Adipocyte (in vitro differentiated cells): ENCODE results near the gene MAPKAPK2.
"Not testable (repeated sequence)": the region's sequence is repeated elsewhere in the genome, so short reads cannot be mapped to it uniquely, and the experiment has no call there.

ENCODE experiments used
- DNase-seq: peaks from one replicate; pipeline ENCODE4 v3.0.0-alpha.2; 2015; ENCODE audit warnings: low read depth
- H3K27me3 ChIP-seq: replicated peaks from 2 replicates; pipeline ENCODE4 v1.7.0; 2013; ENCODE audit warnings: mild to moderate bottlenecking, low read length, moderate library complexity; ENCODE audit not compliant: control insufficient read depth, insufficient read depth
- H3K36me3 ChIP-seq: 2 replicates; pipeline ENCODE4 v1.7.0; 2013; ENCODE audit warnings: low read length, mild to moderate bottlenecking, moderate library complexity; ENCODE audit not compliant: control insufficient read depth, insufficient read depth, severe bottlenecking
- H3K4me1 ChIP-seq: 2 replicates; pipeline ENCODE4 v1.7.0; 2013; ENCODE audit warnings: mild to moderate bottlenecking, low read length, moderate library complexity; ENCODE audit not compliant: control insufficient read depth, insufficient read depth
- H3K4me3 ChIP-seq: 2 replicates; pipeline ENCODE4 v1.7.0; 2013; ENCODE audit warnings: mild to moderate bottlenecking, low read length, moderate library complexity
- H3K9ac ChIP-seq: 2 replicates; pipeline ENCODE4 v1.7.0; 2013; ENCODE audit warnings: mild to moderate bottlenecking, low read length, moderate library complexity
- H3K9me3 ChIP-seq: 2 replicates; pipeline ENCODE4 v1.7.0; 2013; ENCODE audit warnings: mild to moderate bottlenecking, low read length, moderate library complexity; ENCODE audit not compliant: control insufficient read depth

The MAPKAPK2 gene

DNA sequence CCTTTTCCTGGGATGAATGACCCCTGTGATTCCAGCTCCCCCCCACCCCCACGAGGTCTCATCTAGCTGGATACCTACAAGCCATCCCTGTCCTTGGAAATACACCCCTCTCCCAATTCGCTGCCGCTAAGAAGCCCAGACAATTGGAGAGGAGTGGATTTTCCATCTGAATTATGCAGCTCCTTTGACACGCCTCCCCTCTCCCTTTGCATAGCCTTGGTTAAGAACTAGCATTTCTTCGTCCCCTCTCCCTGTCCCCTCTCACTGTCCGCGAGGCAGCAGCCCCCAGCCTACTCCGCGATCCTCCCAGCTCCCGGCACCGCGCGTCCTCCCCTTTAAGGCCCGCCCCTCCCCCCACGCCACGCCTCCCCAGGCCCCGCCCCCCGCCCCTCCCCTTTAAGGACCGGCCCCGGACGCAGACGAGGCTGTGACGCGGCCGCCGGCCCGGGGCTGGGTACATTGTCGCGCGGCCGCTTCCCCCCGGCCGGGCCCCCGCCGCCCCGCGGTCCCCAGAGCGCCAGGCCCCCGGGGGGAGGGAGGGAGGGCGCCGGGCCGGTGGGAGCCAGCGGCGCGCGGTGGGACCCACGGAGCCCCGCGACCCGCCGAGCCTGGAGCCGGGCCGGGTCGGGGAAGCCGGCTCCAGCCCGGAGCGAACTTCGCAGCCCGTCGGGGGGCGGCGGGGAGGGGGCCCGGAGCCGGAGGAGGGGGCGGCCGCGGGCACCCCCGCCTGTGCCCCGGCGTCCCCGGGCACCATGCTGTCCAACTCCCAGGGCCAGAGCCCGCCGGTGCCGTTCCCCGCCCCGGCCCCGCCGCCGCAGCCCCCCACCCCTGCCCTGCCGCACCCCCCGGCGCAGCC is at the start of gene MAPKAPK2:
Gene MAPKAPK2, plus strand, starts transcription at position 428 of the 856 bp plus-strand sequence. Its CDS starts 325 bp downstream, at position 753.
- no peaks in the 10 kb centered on the region for H3K27me3 ChIP-seq
- H3K4me3 ChIP-seq = peak within 1 kb of the TSS; percentile 97

DNA sequence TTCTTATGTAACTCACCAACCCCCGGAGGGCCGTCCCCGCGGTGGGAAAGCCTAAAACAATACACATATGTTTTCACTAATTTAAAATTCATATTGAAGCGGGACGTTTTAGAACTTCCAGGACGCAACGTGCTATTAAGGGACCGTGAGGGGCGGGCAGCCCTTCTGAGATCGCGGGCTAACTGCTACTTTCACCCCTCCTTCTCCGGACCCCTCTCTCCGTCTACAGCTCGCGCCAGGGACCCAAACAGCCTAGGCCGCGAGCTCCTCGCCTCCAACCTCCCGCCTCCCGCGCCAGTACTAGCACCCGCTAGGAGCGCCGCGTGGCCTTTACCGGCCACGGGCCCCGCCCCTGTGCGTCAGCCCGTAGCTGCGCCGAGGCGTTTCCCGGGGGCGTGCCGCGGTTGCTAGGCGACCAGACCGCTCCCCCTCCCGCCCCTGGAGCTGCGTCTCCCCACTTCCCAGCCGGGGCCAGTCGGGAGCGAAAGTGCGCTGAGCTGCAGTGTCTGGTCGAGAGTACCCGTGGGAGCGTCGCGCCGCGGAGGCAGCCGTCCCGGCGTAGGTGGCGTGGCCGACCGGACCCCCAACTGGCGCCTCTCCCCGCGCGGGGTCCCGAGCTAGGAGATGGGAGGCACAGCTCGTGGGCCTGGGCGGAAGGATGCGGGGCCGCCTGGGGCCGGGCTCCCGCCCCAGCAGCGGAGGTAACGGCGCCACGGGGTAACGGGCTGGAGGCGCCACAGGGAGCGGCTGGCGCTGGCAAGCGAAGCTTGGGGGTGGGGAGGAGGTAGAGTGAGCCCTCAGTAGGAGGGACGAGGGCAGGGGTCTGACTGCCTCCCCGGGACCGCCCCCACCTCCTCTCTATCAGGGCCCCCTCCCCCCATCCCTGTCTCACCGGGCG is 49.4 kb upstream of the MAPKAPK2 start, which contains the start of gene DYRK3:
Gene DYRK3, plus strand, starts transcription at position 457 of the 898 bp plus-strand sequence. Its CDS starts 168 bp downstream, at position 625.
- Histone ChIP-seq H3K9ac (peak within 1 kb of the TSS; percentile 89), H3K4me1 (peaks cover 44% of the 10 kb centered on the region)
- peak; percentile 98 for DNase-seq

More for the DNA sequence above, at the start of gene MAPKAPK2:
- Histone ChIP-seq H3K36me3 (no peaks in the 10 kb centered on the region), H3K9me3 (no peaks in the 10 kb centered on the region), H3K4me1 (peaks cover 32% of the 10 kb centered on the region), H3K9ac (peak within 1 kb of the TSS; percentile 97)
- peak; percentile 95 for DNase-seq

DNA sequence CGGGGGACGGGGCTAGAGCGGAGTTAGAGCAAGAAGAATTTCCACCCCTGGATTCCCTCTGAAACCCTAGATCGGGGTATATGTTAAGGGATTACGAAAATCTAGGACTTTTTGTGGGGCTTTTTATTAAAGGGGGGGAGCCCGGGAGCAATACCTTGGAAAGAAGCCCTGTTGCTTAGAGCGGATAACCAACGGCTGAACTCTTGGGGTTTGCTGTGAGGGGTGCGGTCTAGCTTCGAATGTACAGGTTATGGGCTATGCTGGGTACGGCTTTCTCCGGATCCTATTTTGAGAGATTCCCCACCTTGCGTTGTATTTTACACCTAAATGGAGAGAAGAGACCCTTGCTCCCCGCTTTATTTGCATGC is 48.7 kb upstream of the MAPKAPK2 start:
- H3K4me1 ChIP-seq = peaks cover 44% of the 10 kb centered on the region
- DNase-seq = no peak
- no peaks in the 10 kb centered on the region for H3K9me3 ChIP-seq
- peak overlapping the region; percentile 95 for H3K4me3 ChIP-seq
- peak overlapping the region; percentile 89 for H3K9ac ChIP-seq
- H3K36me3 ChIP-seq = peaks cover 3% of the 10 kb centered on the region
- H3K27me3 ChIP-seq = no peaks in the 10 kb centered on the region

More for the DNA sequence above, 49.4 kb upstream of the MAPKAPK2 start, which contains the start of gene DYRK3:
- H3K36me3 ChIP-seq = no peaks in the 10 kb centered on the region
- H3K27me3 ChIP-seq = no peaks in the 10 kb centered on the region
- H3K9me3 ChIP-seq = no peaks in the 10 kb centered on the region
- H3K4me3 ChIP-seq = peak within 1 kb of the TSS; percentile 95

DNA sequence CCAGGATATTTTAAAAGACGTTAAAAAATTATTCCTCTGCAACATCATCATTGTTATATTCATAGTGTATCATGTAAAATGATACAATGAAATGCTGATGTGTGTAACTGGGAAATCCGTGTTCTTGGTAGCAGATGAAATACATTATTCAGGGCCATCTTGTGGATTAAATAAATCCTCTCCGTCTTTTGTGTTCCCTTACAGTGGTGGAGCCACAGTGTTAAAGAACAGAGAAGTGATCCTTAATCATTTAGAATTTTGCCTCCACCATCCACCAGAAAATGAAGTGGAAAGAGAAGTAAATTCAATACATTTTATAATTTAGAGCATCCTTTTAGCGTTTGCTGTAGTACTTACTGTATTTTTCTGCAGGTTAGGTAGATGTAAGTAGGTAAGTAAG is 48.0 kb upstream of the MAPKAPK2 start:
- Histone ChIP-seq H3K9me3 (no peaks in the 10 kb centered on the region), H3K9ac (peak overlapping the region; percentile 89), H3K4me1 (peaks cover 44% of the 10 kb centered on the region), H3K27me3 (no peaks in the 10 kb centered on the region), H3K36me3 (peaks cover 5% of the 10 kb centered on the region), H3K4me3 (peak overlapping the region; percentile 95)
- peak; percentile 31 for DNase-seq

DNA sequence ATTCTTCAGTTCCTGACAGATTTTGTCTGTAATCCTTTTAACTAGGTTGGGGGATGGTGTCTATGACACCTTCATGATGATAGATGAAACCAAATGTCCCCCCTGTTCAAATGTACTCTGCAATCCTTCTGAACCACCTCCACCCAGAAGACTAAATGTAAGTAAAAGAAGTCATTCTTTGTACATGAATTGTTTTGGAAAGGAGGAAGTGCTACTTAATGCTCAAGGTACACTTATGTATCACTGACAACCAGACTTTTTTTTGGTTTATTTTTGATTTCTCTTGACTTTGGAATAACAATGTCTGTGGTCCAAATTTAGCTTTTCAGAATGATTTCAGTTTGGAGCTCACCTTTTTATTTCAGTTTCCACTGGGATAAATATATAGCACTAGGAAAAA is 47.1 kb upstream of the MAPKAPK2 start:
- peak overlapping the region; percentile 89 for H3K9ac ChIP-seq
- peaks cover 44% of the 10 kb centered on the region for H3K4me1 ChIP-seq
- peaks cover 5% of the 10 kb centered on the region for H3K36me3 ChIP-seq
- no peaks in the 10 kb centered on the region for H3K27me3 ChIP-seq
- H3K4me3 ChIP-seq = peak overlapping the region; percentile 95
- DNase-seq = no peak
- H3K9me3 ChIP-seq = no peaks in the 10 kb centered on the region

DNA sequence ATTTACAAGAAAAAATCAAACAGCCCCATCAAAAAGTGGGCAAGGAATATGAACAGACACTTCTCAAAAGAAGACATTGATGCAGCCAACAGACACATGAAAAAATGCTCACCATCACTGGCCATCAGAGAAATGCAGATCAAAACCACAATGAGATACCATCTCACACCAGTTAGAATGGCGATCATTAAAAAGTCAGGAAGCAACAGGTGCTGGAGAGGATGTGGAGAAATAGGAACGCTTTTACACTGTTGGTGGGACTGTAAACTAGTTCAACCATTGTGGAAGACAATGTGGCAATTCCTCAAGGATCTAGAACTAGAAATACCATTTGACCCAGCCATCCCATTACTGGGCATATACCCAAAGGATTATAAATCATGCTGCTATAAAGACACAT is 42.6 kb upstream of the MAPKAPK2 start:
- H3K27me3 ChIP-seq, H3K36me3 ChIP-seq, DNase-seq, H3K4me3 ChIP-seq, H3K9ac ChIP-seq, H3K9me3 ChIP-seq: not testable (repeated sequence)
- H3K4me1 ChIP-seq = peaks cover 14% of the 10 kb centered on the region

DNA sequence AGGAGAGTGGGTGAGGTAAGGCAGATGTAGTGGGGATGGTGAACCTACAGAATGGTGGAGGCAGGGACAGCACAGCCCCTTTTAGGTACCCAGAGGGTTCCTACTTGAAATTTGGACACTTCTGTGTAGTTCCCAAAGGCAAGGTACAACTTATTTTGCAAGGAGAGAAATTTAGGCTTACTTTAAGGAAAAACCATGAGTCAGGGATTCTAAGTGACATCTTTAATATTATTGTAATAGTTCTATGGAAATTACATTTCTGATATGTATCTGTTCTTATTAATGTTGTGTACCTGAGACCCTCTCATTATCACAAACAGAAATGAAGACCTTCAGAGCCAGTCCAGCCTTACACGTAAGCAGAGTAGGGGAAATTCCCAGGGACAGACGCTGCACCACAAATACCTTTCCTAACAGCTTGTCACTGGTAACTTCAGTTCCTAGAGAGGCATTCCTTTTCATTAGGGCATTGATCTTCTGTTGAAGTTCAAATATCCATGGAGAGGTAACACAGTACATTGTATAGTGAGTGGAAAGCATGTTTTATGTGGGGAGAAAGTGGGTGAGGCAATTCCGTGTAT is 41.5 kb upstream of the MAPKAPK2 start:
- peaks cover 11% of the 10 kb centered on the region for H3K4me1 ChIP-seq

DNA sequence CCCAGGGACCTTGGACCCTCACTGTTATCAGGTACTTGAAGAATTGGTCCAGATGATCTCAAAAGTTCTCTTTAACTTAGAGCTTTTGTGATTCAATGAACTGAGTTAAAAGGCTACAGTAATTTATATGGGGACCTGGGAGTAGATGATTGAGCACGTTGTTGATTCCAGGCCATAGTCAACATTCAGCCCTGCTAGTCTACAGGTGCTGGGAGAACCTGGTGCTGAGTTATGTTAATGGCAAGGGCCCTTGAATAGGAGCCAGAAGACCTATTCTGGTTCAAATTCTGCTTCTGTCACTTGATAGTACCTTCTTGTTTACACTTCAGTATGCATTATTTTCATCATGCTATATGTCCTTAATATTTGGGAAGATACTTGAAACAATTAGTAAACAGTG is 38.2 kb upstream of the MAPKAPK2 start:
- Histone ChIP-seq H3K4me1 (peaks cover 13% of the 10 kb centered on the region), H3K27me3 (no peaks in the 10 kb centered on the region), H3K9ac (no peak overlapping the region), H3K36me3 (peaks cover 18% of the 10 kb centered on the region), H3K9me3 (no peaks in the 10 kb centered on the region), H3K4me3 (no peak overlapping the region)
- no peak for DNase-seq

More for the DNA sequence above, 41.5 kb upstream of the MAPKAPK2 start:
- peaks cover 15% of the 10 kb centered on the region for H3K36me3 ChIP-seq
- no peak overlapping the region for H3K9ac ChIP-seq
- H3K9me3 ChIP-seq = no peaks in the 10 kb centered on the region
- no peaks in the 10 kb centered on the region for H3K27me3 ChIP-seq
- DNase-seq = no peak
- H3K4me3 ChIP-seq = no peak overlapping the region

DNA sequence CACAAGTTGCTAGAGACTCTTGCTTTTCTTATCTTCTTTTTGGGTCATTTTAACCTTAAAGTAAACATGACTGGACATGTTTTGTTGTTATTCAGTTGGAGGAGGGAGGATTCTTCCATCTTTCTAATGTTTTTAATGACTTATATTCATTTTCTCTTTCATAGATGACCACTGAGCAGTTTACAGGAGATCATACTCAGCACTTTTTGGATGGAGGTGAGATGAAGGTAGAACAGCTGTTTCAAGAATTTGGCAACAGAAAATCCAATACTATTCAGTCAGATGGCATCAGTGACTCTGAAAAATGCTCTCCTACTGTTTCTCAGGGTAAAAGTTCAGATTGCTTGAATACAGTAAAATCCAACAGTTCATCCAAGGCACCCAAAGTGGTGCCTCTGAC is 37.5 kb upstream of the MAPKAPK2 start:
- H3K9ac ChIP-seq = no peak overlapping the region
- peaks cover 18% of the 10 kb centered on the region for H3K36me3 ChIP-seq
- H3K27me3 ChIP-seq = no peaks in the 10 kb centered on the region
- DNase-seq = no peak
- H3K4me3 ChIP-seq = no peak overlapping the region
- no peaks in the 10 kb centered on the region for H3K9me3 ChIP-seq
- H3K4me1 ChIP-seq = peaks cover 13% of the 10 kb centered on the region

DNA sequence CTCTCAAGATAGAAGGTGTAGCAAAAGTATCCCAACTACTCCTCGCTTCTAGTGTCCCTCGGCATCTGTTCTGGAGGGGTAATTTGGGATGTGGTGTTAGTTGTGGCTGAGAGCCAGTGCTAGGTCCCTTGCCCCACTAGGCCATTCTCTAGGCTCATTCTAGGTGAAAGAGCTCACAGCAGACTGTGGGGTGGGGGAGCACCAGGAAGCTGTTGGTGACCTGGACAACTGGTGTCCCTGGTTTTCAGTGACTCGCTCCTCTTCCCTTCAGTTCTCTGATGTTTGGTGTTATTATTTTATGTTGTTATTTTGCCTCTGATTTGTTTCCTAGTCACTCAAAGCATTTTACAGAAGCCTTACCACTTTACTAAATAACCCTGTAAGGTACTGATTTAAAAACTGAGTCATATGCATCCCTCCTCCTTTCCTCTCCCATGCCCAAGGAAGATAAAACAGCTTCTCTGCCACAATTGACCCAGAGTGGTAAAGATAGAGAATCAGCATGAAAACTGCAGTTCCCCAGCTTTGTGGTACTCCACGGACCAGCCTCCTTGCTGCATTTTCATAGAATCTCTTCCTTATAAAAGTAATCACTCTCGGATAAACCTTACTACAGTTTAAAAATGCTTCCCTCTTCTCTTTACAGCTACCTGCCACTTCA is 35.3 kb upstream of the MAPKAPK2 start:
- peaks cover 13% of the 10 kb centered on the region for H3K4me1 ChIP-seq
- H3K9me3 ChIP-seq = no peaks in the 10 kb centered on the region
- no peak overlapping the region for H3K9ac ChIP-seq
- no peak for DNase-seq
- H3K4me3 ChIP-seq = no peak overlapping the region
- H3K27me3 ChIP-seq = no peaks in the 10 kb centered on the region
- H3K36me3 ChIP-seq = peaks cover 18% of the 10 kb centered on the region
